ENCODE measurements around the gene CORO2A. TPM values are rescaled to one million over a fixed set of nuclear protein-coding genes. Genes with fewer than 3 reads are reported as not detected.

The CORO2A gene
- total RNA-seq, 1 experiment from 2014 or later, result 32.5 TPM

DNA sequence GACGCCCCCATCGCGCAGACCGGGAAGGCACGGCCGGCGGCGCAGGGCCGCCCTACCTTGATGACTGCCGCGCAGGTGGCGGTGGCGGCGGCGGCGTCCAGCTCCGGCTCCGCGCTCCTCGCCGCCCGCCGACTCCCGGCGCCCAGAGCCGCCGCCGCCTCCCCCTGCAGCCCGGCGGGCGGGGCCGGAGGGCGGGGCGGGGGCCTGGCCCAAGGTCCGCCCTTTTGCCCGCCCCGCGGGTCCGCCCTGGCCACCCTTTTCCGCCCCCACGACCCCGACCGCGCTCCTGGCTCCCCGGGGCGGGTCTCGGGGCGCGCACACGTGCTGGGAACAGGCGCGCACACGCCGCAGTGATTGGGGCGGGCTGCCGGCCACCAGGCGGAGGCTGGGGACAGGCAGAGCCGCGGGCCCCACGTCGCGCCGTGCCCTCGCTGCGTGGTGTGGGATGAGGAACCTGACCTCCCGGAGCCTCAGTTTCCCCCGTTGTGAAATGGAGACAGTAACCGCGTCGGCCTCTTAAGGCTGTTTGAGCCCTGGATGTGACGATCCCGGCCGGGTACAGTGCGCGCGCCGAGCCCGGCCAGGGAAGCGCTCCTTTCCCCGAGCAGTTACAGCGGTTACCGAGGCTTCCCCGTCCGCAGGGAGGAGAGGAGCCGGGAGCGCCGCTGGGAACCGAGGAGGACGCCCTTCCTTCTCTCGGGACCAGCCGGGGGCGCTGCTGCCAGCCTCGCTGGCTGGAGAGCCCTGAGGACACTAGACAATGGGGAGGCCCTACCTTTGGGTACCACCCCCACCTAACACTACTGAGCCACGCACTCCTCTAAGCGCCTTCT is at the start of gene CORO2A (continued):
- no peak for TF ChIP-seq ATF6 (CRISPR knock-in tag; IDR thresholded peaks at IDR 0.05)
- TF ChIP-seq MYBL2 (CRISPR knock-in tag; IDR thresholded peaks at IDR 0.05), result 0 out of 2 replicates have a peak, but pooled peaks have one; percentile 54
- TF ChIP-seq, protein P1, sequence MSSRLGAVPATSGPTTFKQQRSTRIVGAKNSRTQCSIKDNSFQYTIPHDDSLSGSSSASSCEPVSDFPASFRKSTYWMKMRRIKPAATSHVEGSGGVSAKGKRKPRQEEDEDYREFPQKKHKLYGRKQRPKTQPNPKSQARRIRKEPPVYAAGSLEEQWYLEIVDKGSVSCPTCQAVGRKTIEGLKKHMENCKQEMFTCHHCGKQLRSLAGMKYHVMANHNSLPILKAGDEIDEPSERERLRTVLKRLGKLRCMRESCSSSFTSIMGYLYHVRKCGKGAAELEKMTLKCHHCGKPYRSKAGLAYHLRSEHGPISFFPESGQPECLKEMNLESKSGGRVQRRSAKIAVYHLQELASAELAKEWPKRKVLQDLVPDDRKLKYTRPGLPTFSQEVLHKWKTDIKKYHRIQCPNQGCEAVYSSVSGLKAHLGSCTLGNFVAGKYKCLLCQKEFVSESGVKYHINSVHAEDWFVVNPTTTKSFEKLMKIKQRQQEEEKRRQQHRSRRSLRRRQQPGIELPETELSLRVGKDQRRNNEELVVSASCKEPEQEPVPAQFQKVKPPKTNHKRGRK (CRISPR knock-in tag; IDR thresholded peaks at IDR 0.05; ENCODE audit: borderline replicate concordance), result no peak
- no peak for TF ChIP-seq TP53 (CRISPR knock-in tag; IDR thresholded peaks at IDR 0.05)
- no peak for TF ChIP-seq GTF2I (CRISPR knock-in tag; conservative IDR thresholded peaks at IDR 0.05)
- TF ChIP-seq MXD4 (CRISPR knock-in tag; IDR thresholded peaks at IDR 0.05; ENCODE audit: borderline replicate concordance), result no peak
- no peak for TF ChIP-seq CDX4 (CRISPR knock-in tag; IDR thresholded peaks at IDR 0.05; ENCODE audit: borderline replicate concordance)
- TF ChIP-seq MAX (CRISPR knock-in tag; IDR thresholded peaks at IDR 0.05), result peak; percentile 31; the same call in 1 of the 2 replicates
- TF ChIP-seq ZNF423 (CRISPR knock-in tag; IDR thresholded peaks at IDR 0.05), result peak; percentile 97
- TF ChIP-seq RELA (CRISPR knock-in tag; IDR thresholded peaks at IDR 0.05; ENCODE audit: borderline replicate concordance), result 0 out of 2 replicates have a peak, but pooled peaks have one; percentile 26
- TF ChIP-seq, protein P2, sequence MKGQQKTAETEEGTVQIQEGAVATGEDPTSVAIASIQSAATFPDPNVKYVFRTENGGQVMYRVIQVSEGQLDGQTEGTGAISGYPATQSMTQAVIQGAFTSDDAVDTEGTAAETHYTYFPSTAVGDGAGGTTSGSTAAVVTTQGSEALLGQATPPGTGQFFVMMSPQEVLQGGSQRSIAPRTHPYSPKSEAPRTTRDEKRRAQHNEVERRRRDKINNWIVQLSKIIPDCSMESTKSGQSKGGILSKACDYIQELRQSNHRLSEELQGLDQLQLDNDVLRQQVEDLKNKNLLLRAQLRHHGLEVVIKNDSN (CRISPR knock-in tag; IDR thresholded peaks at IDR 0.05), result peak; percentile 8; the same call in 1 of the 2 replicates
- no peak; the same call in 1 of the 2 replicates for TF ChIP-seq ZNF219 (CRISPR knock-in tag; IDR thresholded peaks at IDR 0.05; ENCODE audit: borderline replicate concordance)
- TF ChIP-seq GABPB1 (CRISPR knock-in tag; IDR thresholded peaks at IDR 0.05), result peak; percentile 44; the same call in 1 of the 2 replicates

GRCh38 chr9:98241357-98242300 is 49.2 kb upstream of the CORO2A start:
- no peaks in the 10 kb centered on the region for H3K27me3 Mint-ChIP-seq (ENCODE audit: low read depth)
- TF ChIP-seq CDX4 (CRISPR knock-in tag; IDR thresholded peaks at IDR 0.05; ENCODE audit: borderline replicate concordance) (no peak), CTCF (IDR thresholded peaks at IDR 0.05) (0 out of 2 replicates have a peak, but pooled peaks have one; percentile 16)

More at GRCh38 chr9:98241357-98242300, 49.2 kb upstream of the CORO2A start:
- ATAC-seq, result peak; percentile 86
- no peaks in the 10 kb centered on the region for H3K9me3 Mint-ChIP-seq
- ChIA-PET POLR2A (interaction anchor here (1.2 kb wide), 1 partner anchor 14 kb away, joined by 5 read pairs; the partner anchor contains the start of gene TBC1D2), CTCF (interaction anchor here (0.5 to 3.1 kb wide), 35 partner anchors 9 to 534 kb away, joined by 3 to 29 read pairs (median 4); partner anchors contain the start of genes CORO2A, TBC1D2 and TRIM14)
- no peak overlapping the region for H3K4me3 Mint-ChIP-seq
- H3K36me3 Mint-ChIP-seq, result peaks cover 10% of the 10 kb centered on the region; the same call in 1 of the 2 replicates
- 0 out of 2 replicates have a peak overlapping the region, but pooled peaks have one; percentile 45 for H3K27ac Mint-ChIP-seq
- H3K4me1 Mint-ChIP-seq, result peaks cover 29% of the 10 kb centered on the region
- DNase-seq (ENCODE audit: low spot score), result peak; percentile 31
